ENCODE measurements around the gene SH3PXD2A. TPM values are rescaled to one million over a fixed set of nuclear protein-coding genes. Genes with fewer than 3 reads are reported as not detected.
A peak's percentile ranks its signal among the peaks of the same experiment; 100 is the strongest.

Gene SH3PXD2A
- total and polyA plus RNA-seq, 7 donors = 3.0 to 57.7 (median 10.6) TPM

GRCh38 chr10:103745341-103746247 is 109.8 kb downstream of the SH3PXD2A start:
- Histone ChIP-seq H3K27me3 (ENCODE audit: insufficient read depth in 3 of 3, low read length in 2 of 3) (no peaks in the 10 kb centered on the region), H3K36me3 (ENCODE audit: insufficient read depth in 1 of 2, low read depth in 1 of 2) (no peaks in the 10 kb centered on the region), H3K27ac (peak overlapping the region; percentile 79), H3K4me3 (no peak overlapping the region), H3K9me3 (no peaks in the 10 kb centered on the region), H3K4me1 (peaks cover 50% of the 10 kb centered on the region)
- 69 to 84% (median 73%) methylated on average over 17 of the region's 17 CpGs for WGBS, 3 donors
- peak; percentile 23 to 56 for DNase-seq
- no peak for TF ChIP-seq CTCF (IDR thresholded peaks at IDR 0.05)
- ATAC-seq = peak; percentile 89 to 95 (median 94)
- intact Hi-C loops (cut with DNase I) = no loop called here

- intact Hi-C loops (cut with DNase I) = no loop called here
- ATAC-seq = no peak
- DNase-seq = peak in 1 of 2 donors; percentile 29
These were observed 112.6 kb downstream of the SH3PXD2A start for GRCh38 chr10:103742824-103743223.

GRCh38 chr10:103740611-103741010 is 114.8 kb downstream of the SH3PXD2A start:
- H3K27me3 ChIP-seq (ENCODE audit: insufficient read depth in 3 of 3, low read length in 2 of 3) = no peaks in the 10 kb centered on the region
- no peaks in the 10 kb centered on the region for H3K36me3 ChIP-seq (ENCODE audit: insufficient read depth in 1 of 2, low read depth in 1 of 2)
- TF ChIP-seq CTCF (IDR thresholded peaks at IDR 0.05) = no peak
- no peaks in the 10 kb centered on the region for H3K9me3 ChIP-seq
- H3K27ac ChIP-seq = peak overlapping the region; percentile 83
- H3K4me1 ChIP-seq = peaks cover 53% of the 10 kb centered on the region
- intact Hi-C loops (cut with DNase I) = no loop called here
- H3K4me3 ChIP-seq = no peak overlapping the region
- 74 to 81% (median 76%) methylated on average over 5 of the region's 5 CpGs for WGBS, 3 donors
- no peak for ATAC-seq
- DNase-seq = no peak

More at GRCh38 chr10:103742824-103743223, 112.6 kb downstream of the SH3PXD2A start:
- Histone ChIP-seq H3K27me3 (ENCODE audit: insufficient read depth in 3 of 3, low read length in 2 of 3) (no peaks in the 10 kb centered on the region), H3K4me1 (peaks cover 67% of the 10 kb centered on the region), H3K27ac (no peak overlapping the region), H3K36me3 (ENCODE audit: insufficient read depth in 1 of 2, low read depth in 1 of 2) (no peaks in the 10 kb centered on the region), H3K9me3 (no peaks in the 10 kb centered on the region), H3K4me3 (no peak overlapping the region)
- 84 to 86% (median 86%) methylated on average over 6 of the region's 6 CpGs for WGBS, 3 donors
- TF ChIP-seq CTCF (IDR thresholded peaks at IDR 0.05) = no peak

- no peaks in the 10 kb centered on the region for H3K9me3 ChIP-seq
- 24 to 38% (median 27%) methylated on average over 13 of the region's 13 CpGs for WGBS, 3 donors
- intact Hi-C loops (cut with DNase I) = no loop called here
- H3K4me1 ChIP-seq = peaks cover 39% of the 10 kb centered on the region
- no peak for TF ChIP-seq CTCF (IDR thresholded peaks at IDR 0.05)
- H3K27me3 ChIP-seq (ENCODE audit: insufficient read depth in 3 of 3, low read length in 2 of 3) = no peaks in the 10 kb centered on the region
- H3K27ac ChIP-seq = peak overlapping the region; percentile 83
- DNase-seq (peak; percentile 42 to 66), ATAC-seq (peak; percentile 78 to 88 (median 82))
- H3K36me3 ChIP-seq (ENCODE audit: insufficient read depth in 1 of 2, low read depth in 1 of 2) = peaks cover 0 to 4% of the 10 kb centered on the region in 2 donors
- H3K4me3 ChIP-seq = no peak overlapping the region
These were observed 116.2 kb downstream of the SH3PXD2A start for GRCh38 chr10:103739039-103739764.
